HepG2 (cell line): ENCODE measurements around the gene ABAT. TPM values are rescaled to one million over a fixed set of nuclear protein-coding genes. Genes with fewer than 3 reads are reported as not detected.

Source experiments
- AGO2 ChIP-seq: fragments of 200-400 bp; formaldehyde crosslinking; optimal IDR thresholded peaks from 2 replicates; pipeline ENCODE3; 2017; ENCODE audit warnings: mild to moderate bottlenecking, low read depth, low read length, moderate library complexity
- CEBPB ChIP-seq: IDR thresholded peaks from 2 replicates; pipeline ENCODE4 v1.6.1; 2011; ENCODE audit warnings: low read depth, low read length, improper control_type of control experiment, borderline replicate concordance
- ETS1 ChIP-seq: sonication (generic); formaldehyde crosslinking; IDR thresholded peaks from 2 replicates; pipeline ENCODE4 v1.4.0; 2020; ENCODE audit warnings: missing genetic modification reagents
- GABPA ChIP-seq, 2 experiments: IDR thresholded peaks; 2 replicates each; pipeline ENCODE4 v1.6.1; 2011 to 2016; ENCODE audit warnings: low read depth in 2 of 2, low read length in 1 of 2, missing biosample characterization in 1 of 2, missing genetic modification characterization in 1 of 2
- GLI4 ChIP-seq: sonication (generic); formaldehyde crosslinking; IDR thresholded peaks from 2 replicates; pipeline ENCODE4 v1.5.1; 2020; ENCODE audit warnings: missing genetic modification reagents, mild to moderate bottlenecking, moderate library complexity, borderline replicate concordance
- NFE2 ChIP-seq: sonication (generic); formaldehyde crosslinking; IDR thresholded peaks from 2 replicates; pipeline ENCODE4 v1.4.0; 2020; ENCODE audit warnings: missing genetic modification reagents
- NR2C2 ChIP-seq: sonication (generic); formaldehyde crosslinking; IDR thresholded peaks from 2 replicates; pipeline ENCODE4 v1.4.0; 2020; ENCODE audit warnings: missing genetic modification reagents, mild to moderate bottlenecking, moderate library complexity, borderline replicate concordance
- PRMT3 ChIP-seq: sonication (generic); formaldehyde crosslinking; IDR thresholded peaks from 2 replicates; pipeline ENCODE4 v1.8.1; 2022; ENCODE audit warnings: low read depth, mild to moderate bottlenecking, moderate library complexity, missing genetic modification reagents, borderline replicate concordance
- ZNF205 ChIP-seq: IDR thresholded peaks from 2 replicates; pipeline ENCODE4 v1.6.1; 2018; ENCODE audit warnings: missing biosample characterization, missing genetic modification reagents
- ZNF510 ChIP-seq: sonication (generic); formaldehyde crosslinking; IDR thresholded peaks from 2 replicates; pipeline ENCODE4 v1.4.0; 2020; ENCODE audit warnings: low read depth, mild to moderate bottlenecking, missing genetic modification reagents
- ZUFSP ChIP-seq: sonication (generic); formaldehyde crosslinking; IDR thresholded peaks from 2 replicates; pipeline ENCODE4 v1.9.0; 2021; ENCODE audit warnings: missing genetic modification reagents, mild to moderate bottlenecking, borderline replicate concordance
- polyA plus RNA-seq, 8 experiments: library from polyadenylated mRNA; depleted of rRNA in 3 of 8; stranded (reverse) in 7 of 8; unstranded in 1 of 8; fragments of >200 nt; fragmentation: Illumina TruSeq in 4 of 8; extraction: Trizol in 4 of 8; gene quantifications; 2 replicates each; pipeline versions ENCODE4 v1.2.1 to v1.2.3, GENCODE V29; 2011 to 2016; ENCODE audit warnings: low read depth in 4 of 8, missing spikeins in 1 of 8, mixed read lengths in 1 of 8; ENCODE audit not compliant: insufficient read depth in 1 of 8
- total RNA-seq, 5 experiments: library from RNA; depleted of rRNA; stranded (reverse); fragments of >200 nt; fragmentation: Illumina TruSeq; extraction: Trizol; gene quantifications; 2 replicates each; pipeline ENCODE4 v1.2.3, GENCODE V29; 2016; ENCODE audit warnings: low read depth in 1 of 5
- TF ChIP-seq, protein P1 (sequence below): sonication (generic); formaldehyde crosslinking; IDR thresholded peaks from 2 replicates; pipeline ENCODE4 v1.5.0; 2020; ENCODE audit warnings: mild to moderate bottlenecking, missing genetic modification reagents
- TF ChIP-seq, protein P2 (sequence below): sonication (generic); formaldehyde crosslinking; IDR thresholded peaks from 2 replicates; pipeline ENCODE4 v1.4.0; 2020; ENCODE audit warnings: missing genetic modification reagents

The ABAT gene
- total and polyA plus RNA-seq, 2 of the 13 experiments (the other 11 are each of a cell fraction or from before 2014, with no cell fraction given): 47.6 to 97.3 TPM

- TF ChIP-seq, protein P1, sequence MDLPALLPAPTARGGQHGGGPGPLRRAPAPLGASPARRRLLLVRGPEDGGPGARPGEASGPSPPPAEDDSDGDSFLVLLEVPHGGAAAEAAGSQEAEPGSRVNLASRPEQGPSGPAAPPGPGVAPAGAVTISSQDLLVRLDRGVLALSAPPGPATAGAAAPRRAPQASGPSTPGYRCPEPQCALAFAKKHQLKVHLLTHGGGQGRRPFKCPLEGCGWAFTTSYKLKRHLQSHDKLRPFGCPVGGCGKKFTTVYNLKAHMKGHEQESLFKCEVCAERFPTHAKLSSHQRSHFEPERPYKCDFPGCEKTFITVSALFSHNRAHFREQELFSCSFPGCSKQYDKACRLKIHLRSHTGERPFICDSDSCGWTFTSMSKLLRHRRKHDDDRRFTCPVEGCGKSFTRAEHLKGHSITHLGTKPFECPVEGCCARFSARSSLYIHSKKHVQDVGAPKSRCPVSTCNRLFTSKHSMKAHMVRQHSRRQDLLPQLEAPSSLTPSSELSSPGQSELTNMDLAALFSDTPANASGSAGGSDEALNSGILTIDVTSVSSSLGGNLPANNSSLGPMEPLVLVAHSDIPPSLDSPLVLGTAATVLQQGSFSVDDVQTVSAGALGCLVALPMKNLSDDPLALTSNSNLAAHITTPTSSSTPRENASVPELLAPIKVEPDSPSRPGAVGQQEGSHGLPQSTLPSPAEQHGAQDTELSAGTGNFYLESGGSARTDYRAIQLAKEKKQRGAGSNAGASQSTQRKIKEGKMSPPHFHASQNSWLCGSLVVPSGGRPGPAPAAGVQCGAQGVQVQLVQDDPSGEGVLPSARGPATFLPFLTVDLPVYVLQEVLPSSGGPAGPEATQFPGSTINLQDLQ (CRISPR knock-in tag): no peak
- TF ChIP-seq ZNF205 (CRISPR knock-in tag) (no peak), GABPA (IDR thresholded peaks at IDR 0.05; ENCODE audit: low read depth, low read length) (no peak), GABPA (CRISPR knock-in tag; IDR thresholded peaks at IDR 0.05; ENCODE audit: low read depth) (no peak), ZUFSP (CRISPR knock-in tag) (no peak), PRMT3 (CRISPR knock-in tag) (no peak), NR2C2 (CRISPR knock-in tag) (no peak), ZNF510 (no peak), GLI4 (CRISPR knock-in tag) (no peak), ETS1 (no peak), NFE2 (CRISPR knock-in tag) (no peak), CEBPB (peak; percentile 38; the same call in 1 of the 2 replicates), AGO2 (no peak)
- TF ChIP-seq, protein P2, sequence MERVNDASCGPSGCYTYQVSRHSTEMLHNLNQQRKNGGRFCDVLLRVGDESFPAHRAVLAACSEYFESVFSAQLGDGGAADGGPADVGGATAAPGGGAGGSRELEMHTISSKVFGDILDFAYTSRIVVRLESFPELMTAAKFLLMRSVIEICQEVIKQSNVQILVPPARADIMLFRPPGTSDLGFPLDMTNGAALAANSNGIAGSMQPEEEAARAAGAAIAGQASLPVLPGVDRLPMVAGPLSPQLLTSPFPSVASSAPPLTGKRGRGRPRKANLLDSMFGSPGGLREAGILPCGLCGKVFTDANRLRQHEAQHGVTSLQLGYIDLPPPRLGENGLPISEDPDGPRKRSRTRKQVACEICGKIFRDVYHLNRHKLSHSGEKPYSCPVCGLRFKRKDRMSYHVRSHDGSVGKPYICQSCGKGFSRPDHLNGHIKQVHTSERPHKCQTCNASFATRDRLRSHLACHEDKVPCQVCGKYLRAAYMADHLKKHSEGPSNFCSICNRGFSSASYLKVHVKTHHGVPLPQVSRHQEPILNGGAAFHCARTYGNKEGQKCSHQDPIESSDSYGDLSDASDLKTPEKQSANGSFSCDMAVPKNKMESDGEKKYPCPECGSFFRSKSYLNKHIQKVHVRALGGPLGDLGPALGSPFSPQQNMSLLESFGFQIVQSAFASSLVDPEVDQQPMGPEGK (CRISPR knock-in tag): no peak
Observed at GRCh38 chr16:8788578-8789172, 114.3 kb downstream of the ABAT start (continued).
